OCI-LY7 (cell line): Measurements from ENCODE around the gene KIRREL3. TPM values are rescaled to one million over a fixed set of nuclear protein-coding genes. Genes with fewer than 3 reads are reported as not detected.

Experiments used
- BruUV-seq: library from RNA; stranded (reverse); fragments of 400-500 nt; replicated peaks from 2 replicates; lab custom pipeline; 2021; lab: Mats Ljungman, UMichigan
- CTCF ChIA-PET: fragments of 300-600 bp; sonication (Branson Sonifier 250); formaldehyde crosslinking; loops from one replicate; lab custom pipeline; 2022; ENCODE audit warnings: antibody characterized with exemption; ENCODE audit not compliant: unreplicated experiment; lab: Charles Lee
- POLR2A ChIA-PET: fragments of 300-600 bp; sonication (Branson Sonifier 250); formaldehyde crosslinking; loops from one replicate; lab custom pipeline; 2022; ENCODE audit warnings: antibody characterized with exemption; lab: Charles Lee
- DNase-seq: peaks from one replicate; pipeline ENCODE4 v3.0.0-alpha.2; 2015; ENCODE audit warnings: low spot score
- H2AFZ ChIP-seq: fragments of 200-600 bp; sonication (generic), shearing (Covaris generic); 2 replicates; pipeline ENCODE4 v1.6.1; 2014; ENCODE audit warnings: mild to moderate bottlenecking, antibody characterized with exemption, low read length, moderate library complexity
- H3K27ac ChIP-seq: fragments of 200-600 bp; sonication (generic); 2 replicates; pipeline ENCODE4 v1.5.1; 2014; ENCODE audit warnings: mixed run types, low read depth, mild to moderate bottlenecking, moderate library complexity, low read length, inconsistent platforms; ENCODE audit not compliant: poor library complexity, severe bottlenecking
- H3K36me3 ChIP-seq: fragments of 200-600 bp; sonication (generic); 2 replicates; pipeline ENCODE4 v1.6.1; 2014; ENCODE audit warnings: mild to moderate bottlenecking, antibody characterized with exemption, low read length, moderate library complexity, mixed read lengths; ENCODE audit not compliant: insufficient read depth
- H3K4me1 ChIP-seq: fragments of 200-600 bp; sonication (generic); 2 replicates; pipeline ENCODE4 v1.5.1; 2014; ENCODE audit warnings: mild to moderate bottlenecking, low read length; ENCODE audit not compliant: insufficient read depth, poor library complexity, severe bottlenecking
- H3K4me2 ChIP-seq: fragments of 200-600 bp; sonication (generic); 2 replicates; pipeline ENCODE4 v1.6.1; 2014; ENCODE audit warnings: mild to moderate bottlenecking, low read length
- H3K4me3 ChIP-seq: fragments of 200-600 bp; sonication (generic); 2 replicates; pipeline ENCODE4 v1.5.1; 2014; ENCODE audit warnings: mild to moderate bottlenecking, low read depth, low read length; ENCODE audit not compliant: poor library complexity, severe bottlenecking
- H3K79me2 ChIP-seq: fragments of 200-600 bp; sonication (generic); 2 replicates; pipeline ENCODE4 v1.6.1; 2016; ENCODE audit warnings: low read depth, mild to moderate bottlenecking, low read length, moderate library complexity, mixed read lengths; ENCODE audit not compliant: insufficient read depth
- H3K9me2 ChIP-seq: fragments of 200-600 bp; sonication (generic); 2 replicates; pipeline ENCODE4 v1.6.1; 2016; ENCODE audit warnings: mild to moderate bottlenecking, low read length, mixed read lengths; ENCODE audit not compliant: insufficient read depth
- H3K9me3 ChIP-seq: fragments of 200-600 bp; sonication (generic); 2 replicates; pipeline ENCODE4 v1.6.1; 2014; ENCODE audit warnings: mild to moderate bottlenecking, mixed run types, low read length, mixed read lengths
- H4K20me1 ChIP-seq: fragments of 200-600 bp; sonication (generic); 2 replicates; pipeline ENCODE4 v1.6.1; 2014; ENCODE audit warnings: mild to moderate bottlenecking, antibody characterized with exemption, low read length, moderate library complexity, mixed read lengths; ENCODE audit not compliant: insufficient read depth
- EZH2phosphoT487 ChIP-seq: fragments of 200-600 bp; sonication (generic); IDR thresholded peaks from 2 replicates; pipeline ENCODE4 v1.6.1; 2018; ENCODE audit warnings: low read depth, borderline replicate concordance, mild to moderate bottlenecking, mixed run types, antibody characterized with exemption, low read length, moderate library complexity, mixed read lengths
- intact Hi-C: fragments of 100-400 bp; cut with micrococcal nuclease; formaldehyde crosslinking; loops from one replicate; pipeline ENCODE4 v1.10.0; 2022; ENCODE audit not compliant: unreplicated experiment
- total RNA-seq, 2 experiments: library from RNA; depleted of rRNA in 1 of 2; stranded (reverse); fragments of >200 nt in 1 of 2; shearing (Covaris generic) in 1 of 2; gene quantifications; 2 replicates each; pipeline ENCODE4 v1.2.3, GENCODE V29; 2014 to 2022
- TF ChIP-seq, protein P1 (sequence below): fragments of 200-600 bp; sonication (generic); conservative IDR thresholded peaks from 2 replicates; pipeline ENCODE4 v1.5.1; 2014; ENCODE audit warnings: mild to moderate bottlenecking, antibody characterized with exemption, low read length, moderate library complexity, mixed read lengths

Gene KIRREL3
- total RNA-seq, 2 experiments from 2014 or later, result not detected

DNA sequence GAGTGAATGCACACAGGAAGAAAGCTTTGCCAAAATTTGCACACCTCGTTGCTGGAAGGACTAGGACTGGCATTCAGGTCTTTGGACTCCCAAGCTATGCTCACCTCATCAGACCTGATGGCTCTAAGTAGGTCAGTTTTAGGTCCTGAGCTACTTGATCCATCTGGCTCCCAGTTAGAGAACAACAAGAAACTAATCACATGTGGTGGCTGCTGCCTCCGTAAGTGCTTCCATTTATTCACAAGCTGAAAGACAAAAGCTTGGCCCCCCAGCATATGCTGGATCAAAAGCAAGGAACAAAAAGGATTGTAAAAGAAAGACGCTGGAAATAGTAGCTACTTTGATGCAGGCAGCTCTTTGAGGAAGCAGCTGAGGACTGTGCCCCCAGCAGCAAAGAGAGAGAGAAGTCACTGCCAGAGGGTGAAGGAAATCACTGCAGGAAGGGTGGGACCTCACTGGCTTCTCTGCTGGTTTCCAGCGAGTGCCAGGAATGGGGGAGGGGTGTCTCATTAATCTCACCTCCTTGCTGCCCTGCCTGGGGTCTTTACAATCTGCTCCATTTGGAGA is 268.9 kb downstream of the KIRREL3 start:
- Histone ChIP-seq H3K4me1 (no peaks in the 10 kb centered on the region), H3K79me2 (no peaks in the 10 kb centered on the region), H3K9me2 (no peaks in the 10 kb centered on the region), H4K20me1 (no peaks in the 10 kb centered on the region), H2AFZ (no peak overlapping the region), H3K4me2 (no peak overlapping the region), H3K4me3 (no peak overlapping the region), H3K36me3 (no peaks in the 10 kb centered on the region), H3K9me3 (no peaks in the 10 kb centered on the region), H3K27ac (no peak overlapping the region)
- CTCF ChIA-PET, result interaction anchor here (0.5 kb wide), 1 partner anchor 220 kb away, joined by 3 read pairs; no protein-coding TSS in a partner anchor
- BruUV-seq, result no TSS peak
- DNase-seq, result no peak
- no peak for TF ChIP-seq EZH2phosphoT487
- TF ChIP-seq, protein P1, sequence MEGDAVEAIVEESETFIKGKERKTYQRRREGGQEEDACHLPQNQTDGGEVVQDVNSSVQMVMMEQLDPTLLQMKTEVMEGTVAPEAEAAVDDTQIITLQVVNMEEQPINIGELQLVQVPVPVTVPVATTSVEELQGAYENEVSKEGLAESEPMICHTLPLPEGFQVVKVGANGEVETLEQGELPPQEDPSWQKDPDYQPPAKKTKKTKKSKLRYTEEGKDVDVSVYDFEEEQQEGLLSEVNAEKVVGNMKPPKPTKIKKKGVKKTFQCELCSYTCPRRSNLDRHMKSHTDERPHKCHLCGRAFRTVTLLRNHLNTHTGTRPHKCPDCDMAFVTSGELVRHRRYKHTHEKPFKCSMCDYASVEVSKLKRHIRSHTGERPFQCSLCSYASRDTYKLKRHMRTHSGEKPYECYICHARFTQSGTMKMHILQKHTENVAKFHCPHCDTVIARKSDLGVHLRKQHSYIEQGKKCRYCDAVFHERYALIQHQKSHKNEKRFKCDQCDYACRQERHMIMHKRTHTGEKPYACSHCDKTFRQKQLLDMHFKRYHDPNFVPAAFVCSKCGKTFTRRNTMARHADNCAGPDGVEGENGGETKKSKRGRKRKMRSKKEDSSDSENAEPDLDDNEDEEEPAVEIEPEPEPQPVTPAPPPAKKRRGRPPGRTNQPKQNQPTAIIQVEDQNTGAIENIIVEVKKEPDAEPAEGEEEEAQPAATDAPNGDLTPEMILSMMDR, result no peak
- intact Hi-C loops, result no loop called here
- POLR2A ChIA-PET, result interaction anchor here (0.7 kb wide), 1 partner anchor 24 kb away, joined by 4 read pairs; no protein-coding TSS in a partner anchor

DNA sequence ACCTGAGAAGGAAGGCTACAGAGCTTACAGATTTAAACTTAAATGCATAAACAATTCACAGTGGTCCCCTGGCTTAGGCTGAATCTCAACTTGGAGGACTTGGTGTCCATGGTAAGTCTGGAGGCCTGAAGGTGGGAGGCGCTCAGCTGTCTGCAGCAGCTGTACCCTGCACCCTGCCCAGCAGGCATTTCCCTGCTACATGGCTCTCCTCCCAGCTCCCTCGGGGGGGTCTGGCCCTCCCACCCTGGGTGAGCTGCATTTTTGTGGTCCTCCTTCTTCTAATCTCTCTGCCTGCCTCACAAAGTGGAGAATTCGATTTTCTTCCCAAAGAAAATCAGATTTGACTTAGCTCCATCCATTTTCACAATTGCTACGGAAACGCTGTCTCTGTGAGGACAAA is 273.2 kb downstream of the KIRREL3 start:
- H4K20me1 ChIP-seq, result no peaks in the 10 kb centered on the region
- POLR2A ChIA-PET, result no interaction called here

DNA sequence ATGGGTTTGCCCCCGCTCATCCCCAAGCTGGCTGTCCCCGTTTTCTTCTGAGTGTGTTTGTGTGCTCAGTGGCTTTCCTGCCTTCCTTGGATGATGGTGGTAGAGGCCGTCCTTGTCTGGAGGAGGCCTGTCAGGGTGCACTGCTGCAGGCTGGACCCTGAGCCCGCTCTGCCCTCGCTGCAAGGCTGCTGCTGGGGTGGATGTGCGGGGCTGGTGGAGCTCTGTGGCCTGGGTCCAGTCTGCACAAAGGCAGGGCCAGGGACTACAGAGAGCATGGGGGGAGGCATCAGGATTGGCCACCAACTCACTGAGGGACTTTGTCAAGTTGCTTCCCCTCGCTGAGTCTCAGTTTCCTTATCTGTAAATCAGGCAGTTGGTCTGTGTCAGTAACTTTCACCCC is 275.0 kb downstream of the KIRREL3 start:
- POLR2A ChIA-PET, result no interaction called here
- Histone ChIP-seq H2AFZ (no peak overlapping the region), H4K20me1 (no peaks in the 10 kb centered on the region), H3K4me1 (no peaks in the 10 kb centered on the region), H3K4me3 (no peak overlapping the region), H3K9me2 (no peaks in the 10 kb centered on the region), H3K79me2 (no peaks in the 10 kb centered on the region), H3K36me3 (no peaks in the 10 kb centered on the region), H3K27ac (no peak overlapping the region), H3K4me2 (no peak overlapping the region), H3K9me3 (no peaks in the 10 kb centered on the region)
- BruUV-seq, result no TSS peak
- DNase-seq, result no peak
- TF ChIP-seq, protein P1, result no peak
- TF ChIP-seq EZH2phosphoT487, result no peak
- CTCF ChIA-PET, result no interaction called here
- intact Hi-C loops, result no loop called here

More for the DNA sequence above, 273.2 kb downstream of the KIRREL3 start:
- DNase-seq, result no peak
- no peak overlapping the region for H3K4me2 ChIP-seq
- no peak overlapping the region for H2AFZ ChIP-seq
- no TSS peak for BruUV-seq
- H3K9me3 ChIP-seq, result no peaks in the 10 kb centered on the region
- no peak overlapping the region for H3K27ac ChIP-seq
- CTCF ChIA-PET, result interaction anchor here (0.6 kb wide), 1 partner anchor 1093 kb away, joined by 3 read pairs; no protein-coding TSS in a partner anchor
- TF ChIP-seq EZH2phosphoT487, result no peak
- TF ChIP-seq, protein P1, result no peak
- H3K36me3 ChIP-seq, result no peaks in the 10 kb centered on the region
- no peak overlapping the region for H3K4me3 ChIP-seq
- intact Hi-C loops, result no loop called here
- H3K9me2 ChIP-seq, result no peaks in the 10 kb centered on the region
- no peaks in the 10 kb centered on the region for H3K4me1 ChIP-seq
- no peaks in the 10 kb centered on the region for H3K79me2 ChIP-seq
